ENCODE results near the gene BLCAP.

The BLCAP gene

GRCh38 chr20:37506152-37506725 is 21.4 kb downstream of the BLCAP start:
- Mint-ChIP-seq H3K36me3 (ENCODE audit: low read depth) (peaks cover 12% of the 10 kb centered on the region), H3K4me1 (peaks cover 16% of the 10 kb centered on the region), H3K27me3 (ENCODE audit: low read depth) (no peaks in the 10 kb centered on the region), H3K27ac (peak overlapping the region in 1 of 3 experiments; percentile 43), H3K4me3 (no peak overlapping the region), H3K9me3 (no peaks in the 10 kb centered on the region)
- no peak for TF ChIP-seq CTCF (IDR thresholded peaks at IDR 0.05; ENCODE audit: unreplicated experiment in 3 of 3)

GRCh38 chr20:37505263-37506151 is 22.2 kb downstream of the BLCAP start:
- H3K4me3 Mint-ChIP-seq, result no peak overlapping the region
- peaks cover 8% of the 10 kb centered on the region for H3K4me1 Mint-ChIP-seq
- peak overlapping the region in 2 of 3 experiments; percentile 24 to 43 for H3K27ac Mint-ChIP-seq
- peaks cover 4% of the 10 kb centered on the region for H3K36me3 Mint-ChIP-seq (ENCODE audit: low read depth)
- TF ChIP-seq CTCF (IDR thresholded peaks at IDR 0.05; ENCODE audit: unreplicated experiment in 3 of 3), result no peak
- H3K9me3 Mint-ChIP-seq, result no peaks in the 10 kb centered on the region
- no peaks in the 10 kb centered on the region for H3K27me3 Mint-ChIP-seq (ENCODE audit: low read depth)

- peaks cover 4% of the 10 kb centered on the region for H3K4me1 Mint-ChIP-seq
- no peak for TF ChIP-seq CTCF (IDR thresholded peaks at IDR 0.05; ENCODE audit: unreplicated experiment in 3 of 3)
- H3K27me3 Mint-ChIP-seq (ENCODE audit: low read depth), result no peaks in the 10 kb centered on the region
- H3K9me3 Mint-ChIP-seq, result no peaks in the 10 kb centered on the region
- H3K36me3 Mint-ChIP-seq (ENCODE audit: low read depth), result no peaks in the 10 kb centered on the region
- no peak overlapping the region for H3K4me3 Mint-ChIP-seq
- peak overlapping the region in 1 of 3 experiments; percentile 24 for H3K27ac Mint-ChIP-seq
Measured at GRCh38 chr20:37504404-37505096, 23.1 kb downstream of the BLCAP start.

GRCh38 chr20:37503256-37503927 is 24.3 kb downstream of the BLCAP start:
- Mint-ChIP-seq H3K36me3 (ENCODE audit: low read depth) (peaks cover 4% of the 10 kb centered on the region), H3K27me3 (ENCODE audit: low read depth) (no peaks in the 10 kb centered on the region), H3K27ac (no peak overlapping the region), H3K9me3 (no peaks in the 10 kb centered on the region), H3K4me1 (peaks cover 4% of the 10 kb centered on the region), H3K4me3 (no peak overlapping the region)
- TF ChIP-seq CTCF (IDR thresholded peaks at IDR 0.05; ENCODE audit: unreplicated experiment in 3 of 3), result no peak

- H3K27me3 Mint-ChIP-seq (ENCODE audit: low read depth), result no peaks in the 10 kb centered on the region
- no peak overlapping the region for H3K27ac Mint-ChIP-seq
- H3K36me3 Mint-ChIP-seq (ENCODE audit: low read depth), result peaks cover 7% of the 10 kb centered on the region
- H3K4me3 Mint-ChIP-seq, result no peak overlapping the region
- H3K9me3 Mint-ChIP-seq, result no peaks in the 10 kb centered on the region
- peaks cover 4% of the 10 kb centered on the region for H3K4me1 Mint-ChIP-seq
- no peak for TF ChIP-seq CTCF (IDR thresholded peaks at IDR 0.05; ENCODE audit: unreplicated experiment in 3 of 3)
Measured at GRCh38 chr20:37502654-37503053, 25.0 kb downstream of the BLCAP start.

Measured in nephron (organoid).